ENCODE results near the gene TNFSF9.
"Not testable (repeated sequence)": the region's sequence is repeated elsewhere in the genome, so short reads cannot be mapped to it uniquely, and the experiment has no call there.

The TNFSF9 gene

DNA sequence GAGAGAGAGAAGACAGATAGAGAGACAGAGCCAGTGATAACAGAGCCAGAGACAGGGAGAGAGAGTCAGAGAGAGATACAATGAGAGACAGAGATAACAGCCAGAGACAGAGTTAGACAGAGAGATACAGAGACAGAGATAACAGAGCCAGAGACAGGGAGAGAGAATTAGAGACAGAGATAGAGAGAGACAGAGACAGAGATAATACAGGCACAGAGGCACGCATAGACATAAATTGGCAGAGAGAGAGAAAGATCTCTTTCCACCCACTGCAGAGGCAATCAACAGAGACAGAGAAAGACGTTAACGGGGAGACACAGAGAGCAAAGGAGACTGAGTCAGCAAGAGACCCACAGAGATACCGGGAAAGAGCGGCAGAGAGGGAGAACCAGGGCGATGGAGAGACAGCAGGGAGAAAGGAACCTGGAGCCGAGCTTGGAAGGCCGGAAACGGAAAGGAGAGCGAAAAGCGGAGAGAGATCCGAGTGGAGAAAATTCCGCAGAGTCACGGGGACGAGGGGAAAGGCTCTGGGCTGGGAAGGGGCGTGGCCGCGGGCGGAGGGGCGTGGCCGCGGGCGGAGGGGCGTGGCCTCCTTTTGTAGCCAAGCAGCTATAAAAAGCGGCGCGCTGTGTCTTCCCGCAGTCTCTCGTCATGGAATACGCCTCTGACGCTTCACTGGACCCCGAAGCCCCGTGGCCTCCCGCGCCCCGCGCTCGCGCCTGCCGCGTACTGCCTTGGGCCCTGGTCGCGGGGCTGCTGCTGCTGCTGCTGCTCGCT, at the start of gene TNFSF9:
TSS of gene TNFSF9 (plus strand) at position 641 of the 777 bp plus-strand sequence. CDS start at position 652, 11 bp downstream.
- FAIRE-seq, result no peak

DNA sequence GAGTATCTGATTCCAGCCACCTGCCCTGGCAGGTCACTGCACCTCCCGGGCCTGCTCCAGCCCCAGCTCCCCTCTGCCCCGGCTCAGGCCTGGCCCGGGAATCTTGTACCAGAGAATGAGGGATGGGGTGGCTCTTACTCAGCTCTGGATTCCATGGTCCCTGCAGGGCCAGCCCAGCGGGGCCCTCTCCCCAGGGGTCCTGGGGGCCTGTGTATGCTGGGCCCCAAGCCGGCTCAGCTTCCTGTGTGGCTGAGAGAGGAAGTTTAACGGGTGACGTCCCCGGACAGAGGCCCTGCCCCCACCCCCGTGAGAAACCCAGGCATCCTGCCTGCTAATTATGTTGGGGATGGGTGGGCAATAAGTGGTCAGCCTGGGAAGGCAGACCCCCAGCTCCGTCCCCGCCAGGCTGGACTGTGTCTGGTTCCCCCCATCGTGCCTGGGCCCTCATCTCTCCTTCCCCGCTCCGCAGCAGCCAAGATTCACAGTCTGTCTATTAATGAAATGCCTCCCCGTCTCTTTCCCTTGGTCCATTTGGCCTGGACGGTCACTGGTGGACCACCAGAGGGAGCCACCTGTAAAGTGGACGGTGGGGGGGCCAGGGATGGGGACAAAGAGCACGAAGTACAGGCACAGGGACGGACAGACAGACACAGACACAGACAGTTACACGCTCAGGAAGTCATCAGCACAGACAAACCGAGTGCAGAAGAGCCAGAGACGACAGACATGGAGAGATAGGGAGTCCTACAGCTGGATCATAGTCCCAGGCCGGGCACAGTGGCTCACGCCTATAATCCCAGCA, 49.1 kb upstream of the TNFSF9 start, which contains the start of gene DENND1C:
TSS of gene DENND1C (minus strand) at position 247 of the 802 bp plus-strand sequence. CDS start at position 155, 92 bp downstream.
- no peak for FAIRE-seq

DNA sequence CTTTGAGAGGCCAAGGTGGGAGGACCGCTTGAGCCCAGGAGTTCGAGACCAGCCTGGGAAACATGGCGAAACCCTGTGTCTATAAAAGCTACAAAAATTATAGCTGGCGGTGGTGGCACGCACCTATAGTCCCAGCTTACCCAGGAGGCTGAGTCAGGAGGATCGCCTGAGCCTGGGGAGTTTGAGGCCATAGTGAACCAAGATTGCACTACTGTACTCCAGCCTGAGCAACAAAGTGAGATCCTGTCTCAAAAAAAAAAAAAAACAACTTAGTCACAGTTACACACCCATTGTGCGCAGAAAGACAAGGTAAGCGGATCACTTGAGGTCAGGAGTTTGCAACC, 48.5 kb upstream of the TNFSF9 start:
- FAIRE-seq, result no peak

DNA sequence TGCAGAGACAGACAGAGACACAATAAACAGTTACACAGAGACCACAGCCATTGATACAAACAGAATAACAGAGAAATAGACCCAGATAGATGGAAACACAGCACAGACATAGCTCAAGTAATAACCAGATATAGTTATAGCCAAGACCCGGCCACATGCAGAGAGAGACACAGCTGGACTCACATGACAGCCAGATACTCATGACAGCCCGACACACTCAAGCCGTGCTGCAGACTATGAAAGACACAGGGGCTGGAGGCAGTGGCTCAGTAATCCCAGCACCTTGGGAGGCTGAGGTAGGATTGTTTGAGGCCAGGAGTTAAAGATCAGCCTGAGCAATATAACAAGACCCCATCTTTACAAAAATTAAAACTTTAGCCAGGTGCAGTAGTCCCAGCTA, 47.6 kb upstream of the TNFSF9 start:
- no peak for FAIRE-seq

DNA sequence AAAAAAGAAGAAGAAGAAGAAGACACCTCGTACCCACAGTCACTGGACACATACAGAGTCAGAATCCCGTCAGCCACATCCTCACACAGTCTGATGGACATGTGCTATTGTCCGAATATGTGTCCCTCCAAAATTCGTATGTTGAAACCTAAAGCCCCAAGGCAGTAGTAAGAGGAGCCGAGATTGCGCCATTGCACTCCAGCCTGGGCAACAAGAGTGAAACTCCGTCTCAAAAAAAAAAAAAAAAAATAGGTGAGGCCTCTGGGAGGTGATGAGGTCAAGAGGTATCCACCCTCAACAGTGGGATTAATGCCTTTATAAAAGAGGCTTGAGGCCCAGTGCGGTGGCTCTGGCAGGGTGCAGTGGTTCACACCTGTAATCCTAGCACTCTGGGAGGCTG, 46.6 kb upstream of the TNFSF9 start:
- FAIRE-seq, result no peak

DNA sequence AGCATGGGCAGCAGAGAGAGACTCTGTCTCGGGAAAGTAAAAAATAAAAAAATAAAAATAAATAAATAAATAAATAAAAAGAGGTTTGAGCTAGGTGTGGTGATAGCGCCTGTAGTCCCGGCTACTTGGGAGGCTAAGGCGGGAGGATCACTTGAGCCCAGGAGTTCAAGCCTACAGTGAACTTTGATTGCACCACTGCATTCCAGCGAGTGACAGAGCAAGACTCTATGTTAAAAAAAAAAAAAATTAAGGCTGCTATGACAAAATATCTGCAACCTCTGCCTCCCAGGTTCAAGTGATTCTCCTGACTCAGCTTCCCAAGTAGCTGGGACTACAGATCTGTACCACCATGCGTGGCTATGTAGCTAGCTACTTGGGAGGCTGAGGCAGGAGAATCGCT, 46.0 kb upstream of the TNFSF9 start:
- FAIRE-seq, result no peak

- FAIRE-seq, result no peak
Observed at GRCh38 chr19:6489278-6490061, 41.4 kb upstream of the TNFSF9 start.

DNA sequence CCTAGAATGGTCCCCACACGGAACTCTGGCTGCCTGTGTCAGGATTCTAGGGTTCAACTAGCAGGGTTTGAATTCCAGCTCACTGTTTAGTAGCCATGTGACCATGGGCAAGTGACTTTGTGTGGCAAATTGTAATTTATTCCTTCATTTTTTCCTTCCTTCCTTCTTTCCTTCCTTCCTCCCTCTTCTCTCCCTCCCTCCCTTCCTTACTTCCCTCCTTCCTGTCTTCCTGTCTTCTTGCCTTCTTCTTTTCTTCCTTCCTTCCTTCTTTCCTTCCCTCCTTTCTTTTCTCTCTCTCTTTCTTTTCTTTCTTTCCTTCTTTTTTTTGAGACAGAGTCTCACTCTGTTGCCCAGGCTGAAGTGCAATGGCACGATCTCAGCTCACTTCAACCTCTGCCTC, 40.7 kb upstream of the TNFSF9 start:
- FAIRE-seq, result no peak

- FAIRE-seq, result no peak
Observed at GRCh38 chr19:6491802-6492592, 38.8 kb upstream of the TNFSF9 start.

DNA sequence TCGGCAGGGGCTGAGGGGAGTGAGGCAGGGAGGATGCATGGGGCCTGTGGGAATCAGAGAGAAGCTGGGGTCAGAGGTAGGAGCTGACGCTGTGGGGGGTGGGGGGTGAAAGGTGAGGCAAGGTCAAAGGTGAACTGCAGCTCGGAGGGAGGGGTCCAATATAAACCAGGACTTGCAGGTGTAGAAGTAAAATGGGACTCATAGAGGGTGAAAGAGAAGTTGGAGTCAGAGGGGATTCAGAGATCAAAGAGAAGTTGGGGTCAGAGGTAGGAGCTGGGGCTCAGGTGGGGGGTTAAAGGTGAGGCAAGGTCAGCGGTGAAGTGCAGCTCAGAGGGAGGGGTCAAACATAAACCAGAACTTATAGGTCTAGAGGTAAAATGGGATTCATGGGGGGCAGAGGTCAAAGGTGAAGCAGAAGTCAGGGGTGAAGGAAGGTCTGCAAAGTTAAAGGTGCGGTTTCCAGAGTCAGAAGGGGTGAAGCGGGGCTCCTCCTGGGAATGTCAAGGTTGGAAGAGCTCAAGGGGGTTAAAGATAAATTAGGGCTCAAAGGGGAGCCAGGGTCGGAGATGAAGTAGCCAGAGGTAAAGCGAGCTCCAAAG, 36.3 kb upstream of the TNFSF9 start:
- FAIRE-seq, result no peak

GRCh38 chr19:6495947-6496346, 34.9 kb upstream of the TNFSF9 start:
- FAIRE-seq, result no peak

DNA sequence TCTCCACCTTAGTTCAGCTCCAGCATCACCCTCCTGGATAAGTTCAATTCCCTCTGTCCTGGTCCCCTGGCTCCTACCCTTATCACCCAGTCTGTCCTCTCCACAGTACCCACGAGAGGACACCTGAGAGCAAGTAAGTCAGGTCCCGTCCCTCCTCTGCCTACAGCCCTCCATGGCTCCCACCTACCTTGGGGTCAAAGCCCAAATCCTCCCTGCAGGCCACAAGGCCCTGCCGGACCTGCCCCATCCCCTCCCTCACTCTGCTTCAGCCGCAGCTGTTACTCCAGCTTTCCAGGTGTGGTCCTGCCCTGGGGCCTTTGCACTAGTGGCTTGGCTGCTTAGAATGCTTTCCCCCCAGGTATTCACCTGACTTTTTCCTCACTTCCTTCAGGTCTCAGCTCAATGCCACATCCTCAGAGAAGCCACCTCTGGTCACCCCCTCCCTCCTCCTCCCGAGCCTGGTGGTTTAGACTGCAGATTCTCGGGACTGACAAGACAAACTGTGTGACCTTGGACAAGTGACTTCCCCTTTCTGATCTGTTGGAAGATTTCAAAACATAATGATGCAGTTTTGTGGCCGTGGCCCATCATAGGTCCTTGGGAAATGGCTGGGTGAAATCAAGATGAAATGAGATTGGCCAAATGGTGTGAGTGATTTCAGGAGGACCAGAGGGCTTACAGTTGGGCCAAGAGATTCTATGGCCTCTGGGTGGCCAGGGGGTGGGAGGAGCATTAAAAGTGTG, 32.4 kb upstream of the TNFSF9 start:
- FAIRE-seq, result no peak

DNA sequence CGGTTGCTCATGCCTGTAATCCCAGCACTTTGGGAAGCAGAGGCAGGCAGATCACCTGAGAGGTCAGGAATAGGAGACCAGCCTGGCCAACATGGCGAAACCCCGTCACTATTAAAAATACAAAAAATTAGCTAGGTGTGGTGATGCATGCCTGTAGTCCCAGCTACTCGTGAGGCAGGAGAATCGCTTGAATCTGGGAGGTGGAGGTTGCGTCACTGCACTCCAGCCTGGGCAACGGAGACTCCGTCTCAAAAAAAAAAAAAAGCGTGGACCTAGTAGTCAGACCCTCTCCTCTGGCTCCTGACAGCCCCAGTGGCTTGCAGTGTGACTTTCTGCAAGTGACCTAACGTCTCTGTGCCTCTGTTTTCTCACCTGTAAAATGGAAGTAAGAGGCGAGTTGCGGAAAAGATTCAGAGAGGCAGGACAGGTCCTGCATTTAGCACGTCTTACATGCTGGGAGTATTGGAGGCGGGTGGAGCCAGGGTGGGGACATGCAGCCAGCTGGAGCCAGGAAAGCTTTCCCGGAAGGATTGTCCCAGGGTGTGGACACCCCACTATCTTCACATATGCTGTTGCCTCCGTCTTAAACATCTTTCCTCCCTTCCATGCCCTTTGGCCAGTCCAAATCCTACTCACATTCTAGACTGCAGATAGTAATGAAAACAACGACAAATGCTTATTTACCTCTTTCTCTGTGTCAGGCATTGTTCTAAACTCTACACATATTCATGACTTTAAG, 31.6 kb upstream of the TNFSF9 start:
- FAIRE-seq, result no peak

DNA sequence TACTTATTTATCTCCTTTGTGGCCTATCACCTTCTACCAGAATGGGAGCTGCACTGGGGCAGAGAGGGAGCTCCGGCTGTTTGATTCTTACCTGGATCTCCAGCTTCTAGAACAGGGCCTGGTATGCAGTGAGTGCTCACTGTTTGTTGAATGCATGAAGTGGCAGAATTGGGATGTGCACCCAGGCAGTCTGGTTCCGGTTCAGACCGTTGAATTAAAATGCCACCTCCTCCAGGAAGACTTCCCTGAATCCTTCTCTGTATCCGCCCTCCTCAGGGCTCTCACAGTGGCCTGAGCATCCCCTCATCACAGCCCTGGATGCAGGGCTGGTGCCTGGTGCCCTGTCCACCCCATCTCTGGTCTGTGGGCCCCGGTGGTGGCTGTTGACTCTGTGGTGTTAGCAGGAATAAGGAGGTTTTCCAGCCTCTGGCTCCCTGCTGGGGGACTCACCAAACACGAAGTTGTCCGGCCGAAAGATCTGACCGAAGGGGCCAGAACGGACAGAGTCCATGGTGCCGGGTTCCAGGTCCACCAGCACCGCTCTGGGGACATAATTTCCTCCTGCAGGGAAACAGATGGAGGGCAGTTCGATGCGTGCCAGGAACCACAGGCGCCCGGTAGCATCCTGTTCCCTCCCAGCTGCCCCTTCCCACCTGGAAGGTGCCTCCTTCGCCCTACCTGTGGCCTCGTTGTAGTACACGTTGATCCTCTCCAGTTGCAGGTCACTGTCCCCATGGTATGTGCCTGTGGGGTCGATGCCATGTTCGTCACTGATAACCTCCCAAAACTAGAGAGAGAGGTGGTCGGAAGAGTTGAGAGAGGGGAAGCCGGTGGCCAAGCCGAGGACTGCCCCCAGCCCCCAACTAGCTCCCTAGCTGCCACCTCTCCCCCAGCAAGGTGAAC, 29.7 kb upstream of the TNFSF9 start:
- no peak for FAIRE-seq

DNA sequence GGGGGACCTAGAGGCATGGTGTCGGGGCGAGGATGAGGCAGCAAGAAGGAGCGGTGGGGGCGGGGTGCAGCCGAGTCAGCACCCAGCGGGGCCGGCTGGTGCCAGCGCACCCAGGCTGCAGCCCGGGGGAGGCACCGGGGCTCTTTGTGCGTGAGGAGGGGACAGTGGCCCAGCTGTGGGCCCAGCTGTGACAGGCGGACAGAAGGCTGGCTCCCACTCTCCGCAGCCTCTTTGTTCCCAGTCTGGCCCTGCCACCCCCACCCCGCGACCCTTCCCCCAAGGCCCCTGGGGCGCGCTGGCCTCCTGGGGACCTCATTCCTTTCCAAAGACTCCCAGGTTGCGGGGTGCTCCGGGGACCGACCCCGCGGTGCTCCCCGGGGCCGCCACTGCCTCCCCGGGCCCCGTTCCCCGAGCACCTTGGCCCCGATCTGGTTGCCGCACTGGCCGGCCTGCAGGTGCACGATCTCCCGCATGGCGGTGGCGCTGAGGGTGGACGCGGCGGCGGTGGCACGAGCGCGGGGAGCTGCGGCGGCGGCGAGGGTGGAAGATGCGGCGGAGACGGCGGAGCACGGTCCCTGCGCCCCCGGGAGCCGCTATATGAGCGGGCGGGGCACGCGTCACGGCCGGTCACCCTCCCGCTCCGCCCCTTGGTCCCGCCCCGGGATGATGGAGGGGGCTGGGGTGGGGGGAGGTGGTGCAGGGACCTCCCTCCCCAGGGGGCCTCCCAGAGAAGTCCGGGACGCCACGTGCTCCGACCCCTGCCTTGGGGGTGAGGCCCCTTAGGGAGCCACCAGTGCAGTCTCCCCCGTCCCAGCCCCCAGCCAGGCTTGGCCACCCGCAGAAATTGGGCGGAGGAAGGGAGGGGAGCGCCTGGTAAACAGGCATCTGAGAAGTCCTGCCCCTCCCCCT, 28.8 kb upstream of the TNFSF9 start, which contains the start of gene TUBB4A:
TSS of gene TUBB4A (minus strand) at position 570 of the 909 bp plus-strand sequence. CDS start at position 473, 97 bp downstream.
- no peak for FAIRE-seq

DNA sequence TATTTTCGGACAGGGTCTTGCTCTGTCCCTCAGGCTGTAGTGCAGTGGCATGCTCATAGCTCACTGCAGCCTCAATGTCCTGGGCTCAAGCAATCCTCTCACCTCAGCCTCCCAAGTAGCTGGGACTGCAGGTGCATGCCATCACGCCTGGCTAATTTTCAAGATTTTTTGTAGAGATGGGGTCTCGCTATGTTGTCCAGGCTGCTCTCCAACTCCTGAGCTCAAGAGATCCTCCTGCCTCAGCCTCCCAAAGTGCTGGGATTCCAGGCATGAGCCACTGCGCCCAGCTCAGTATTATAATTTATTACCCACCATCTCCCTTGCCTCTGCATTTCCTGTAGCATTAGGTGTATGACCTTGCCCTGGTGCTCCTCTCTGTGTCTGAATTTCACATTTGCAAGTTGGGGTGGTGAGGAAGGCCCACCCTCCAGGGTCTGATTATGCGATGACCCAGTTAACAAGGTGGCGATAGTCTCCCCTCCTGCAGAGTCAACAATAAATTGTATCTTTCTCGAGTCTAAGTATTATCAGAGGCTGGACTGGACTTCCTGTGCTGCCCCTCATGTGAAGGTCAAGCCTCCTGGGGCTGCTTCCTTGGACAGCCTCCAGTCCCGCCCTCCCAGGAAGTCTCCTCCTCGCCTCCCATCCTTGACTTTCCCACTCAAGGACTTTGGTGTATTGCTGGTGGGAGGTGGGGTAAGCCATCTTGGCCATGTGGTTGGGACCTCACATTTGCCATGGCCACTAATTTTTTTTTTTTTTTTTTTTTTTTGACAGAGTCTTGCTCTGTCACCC, 27.2 kb upstream of the TNFSF9 start:
- FAIRE-seq, result no peak

DNA sequence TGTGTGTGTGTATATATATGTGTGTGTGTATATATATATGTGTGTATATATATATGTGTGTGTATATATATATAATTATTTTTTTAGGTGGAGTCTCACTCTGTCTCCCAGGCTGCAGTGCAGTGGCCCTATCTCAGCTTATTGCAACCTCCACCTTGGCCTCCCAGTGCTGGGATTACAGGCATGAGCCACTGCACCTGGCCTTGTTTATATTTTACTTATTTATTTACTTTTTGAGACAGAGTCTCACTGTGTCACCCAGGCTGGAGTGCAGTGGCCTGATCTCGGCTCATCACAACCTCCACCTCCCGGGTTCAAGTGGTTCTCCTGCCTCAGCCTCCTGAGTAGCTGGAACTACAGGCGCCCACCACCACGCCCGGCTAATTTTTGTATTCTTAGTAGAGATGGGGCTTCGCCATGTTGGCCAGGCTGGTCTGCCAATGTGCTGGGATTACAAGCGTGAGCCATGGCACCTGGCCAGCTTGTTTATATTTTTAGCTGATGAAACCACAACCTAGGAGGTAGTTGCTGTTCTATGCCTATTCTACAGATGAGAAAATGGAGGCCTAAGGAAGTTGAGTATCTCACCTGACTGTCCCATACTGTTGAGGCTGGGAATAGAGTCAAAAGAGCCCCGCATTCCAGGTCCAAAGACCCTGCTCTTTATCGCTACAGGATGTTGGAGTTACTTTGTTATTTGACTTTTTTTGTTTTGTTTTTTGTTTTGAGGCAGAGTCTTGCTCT, 22.6 kb upstream of the TNFSF9 start:
- not testable (repeated sequence) for FAIRE-seq
